ENCODE data around the gene KIRREL1.

Gene KIRREL1

DNA sequence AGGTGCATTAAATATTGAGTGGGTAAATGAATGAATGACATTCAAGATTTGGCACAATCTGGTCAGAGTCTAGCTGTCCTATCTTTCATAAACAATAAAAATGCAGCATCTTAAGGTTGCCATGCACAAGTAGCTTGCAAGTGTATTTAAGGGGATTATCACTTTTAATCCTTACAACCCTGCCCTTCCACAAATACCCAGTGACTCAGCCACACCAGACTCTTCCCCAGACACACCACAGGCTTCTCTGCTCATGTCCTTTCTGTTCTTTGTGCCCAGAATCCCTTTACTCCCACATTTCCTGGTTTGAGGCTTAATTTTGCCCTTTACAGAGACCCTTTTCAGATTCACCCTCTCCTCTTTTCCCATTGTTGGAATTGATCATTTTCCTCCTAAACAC is 59.8 kb downstream of the KIRREL1 start:
- no peak for TF ChIP-seq ARNTL (CRISPR knock-in tag; IDR thresholded peaks at IDR 0.05; ENCODE audit: borderline replicate concordance, low read depth)
- no peak for TF ChIP-seq SNAI2 (CRISPR knock-in tag; IDR thresholded peaks at IDR 0.05)
- TF ChIP-seq, protein P1, sequence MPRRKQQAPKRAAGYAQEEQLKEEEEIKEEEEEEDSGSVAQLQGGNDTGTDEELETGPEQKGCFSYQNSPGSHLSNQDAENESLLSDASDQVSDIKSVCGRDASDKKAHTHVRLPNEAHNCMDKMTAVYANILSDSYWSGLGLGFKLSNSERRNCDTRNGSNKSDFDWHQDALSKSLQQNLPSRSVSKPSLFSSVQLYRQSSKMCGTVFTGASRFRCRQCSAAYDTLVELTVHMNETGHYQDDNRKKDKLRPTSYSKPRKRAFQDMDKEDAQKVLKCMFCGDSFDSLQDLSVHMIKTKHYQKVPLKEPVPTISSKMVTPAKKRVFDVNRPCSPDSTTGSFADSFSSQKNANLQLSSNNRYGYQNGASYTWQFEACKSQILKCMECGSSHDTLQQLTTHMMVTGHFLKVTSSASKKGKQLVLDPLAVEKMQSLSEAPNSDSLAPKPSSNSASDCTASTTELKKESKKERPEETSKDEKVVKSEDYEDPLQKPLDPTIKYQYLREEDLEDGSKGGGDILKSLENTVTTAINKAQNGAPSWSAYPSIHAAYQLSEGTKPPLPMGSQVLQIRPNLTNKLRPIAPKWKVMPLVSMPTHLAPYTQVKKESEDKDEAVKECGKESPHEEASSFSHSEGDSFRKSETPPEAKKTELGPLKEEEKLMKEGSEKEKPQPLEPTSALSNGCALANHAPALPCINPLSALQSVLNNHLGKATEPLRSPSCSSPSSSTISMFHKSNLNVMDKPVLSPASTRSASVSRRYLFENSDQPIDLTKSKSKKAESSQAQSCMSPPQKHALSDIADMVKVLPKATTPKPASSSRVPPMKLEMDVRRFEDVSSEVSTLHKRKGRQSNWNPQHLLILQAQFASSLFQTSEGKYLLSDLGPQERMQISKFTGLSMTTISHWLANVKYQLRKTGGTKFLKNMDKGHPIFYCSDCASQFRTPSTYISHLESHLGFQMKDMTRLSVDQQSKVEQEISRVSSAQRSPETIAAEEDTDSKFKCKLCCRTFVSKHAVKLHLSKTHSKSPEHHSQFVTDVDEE (CRISPR knock-in tag; IDR thresholded peaks at IDR 0.05) = no peak
- TF ChIP-seq CSDC2 (CRISPR knock-in tag; IDR thresholded peaks at IDR 0.05) = no peak
- TF ChIP-seq, protein P2, sequence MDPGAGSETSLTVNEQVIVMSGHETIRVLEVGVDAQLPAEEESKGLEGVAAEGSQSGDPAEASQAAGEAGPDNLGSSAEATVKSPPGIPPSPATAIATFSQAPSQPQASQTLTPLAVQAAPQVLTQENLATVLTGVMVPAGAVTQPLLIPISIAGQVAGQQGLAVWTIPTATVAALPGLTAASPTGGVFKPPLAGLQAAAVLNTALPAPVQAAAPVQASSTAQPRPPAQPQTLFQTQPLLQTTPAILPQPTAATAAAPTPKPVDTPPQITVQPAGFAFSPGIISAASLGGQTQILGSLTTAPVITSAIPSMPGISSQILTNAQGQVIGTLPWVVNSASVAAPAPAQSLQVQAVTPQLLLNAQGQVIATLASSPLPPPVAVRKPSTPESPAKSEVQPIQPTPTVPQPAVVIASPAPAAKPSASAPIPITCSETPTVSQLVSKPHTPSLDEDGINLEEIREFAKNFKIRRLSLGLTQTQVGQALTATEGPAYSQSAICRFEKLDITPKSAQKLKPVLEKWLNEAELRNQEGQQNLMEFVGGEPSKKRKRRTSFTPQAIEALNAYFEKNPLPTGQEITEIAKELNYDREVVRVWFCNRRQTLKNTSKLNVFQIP (CRISPR knock-in tag; IDR thresholded peaks at IDR 0.05; ENCODE audit: borderline replicate concordance, low read depth) = no peak
- TF ChIP-seq GLIS3 (CRISPR knock-in tag; IDR thresholded peaks at IDR 0.05) = no peak
- TF ChIP-seq, protein P3, sequence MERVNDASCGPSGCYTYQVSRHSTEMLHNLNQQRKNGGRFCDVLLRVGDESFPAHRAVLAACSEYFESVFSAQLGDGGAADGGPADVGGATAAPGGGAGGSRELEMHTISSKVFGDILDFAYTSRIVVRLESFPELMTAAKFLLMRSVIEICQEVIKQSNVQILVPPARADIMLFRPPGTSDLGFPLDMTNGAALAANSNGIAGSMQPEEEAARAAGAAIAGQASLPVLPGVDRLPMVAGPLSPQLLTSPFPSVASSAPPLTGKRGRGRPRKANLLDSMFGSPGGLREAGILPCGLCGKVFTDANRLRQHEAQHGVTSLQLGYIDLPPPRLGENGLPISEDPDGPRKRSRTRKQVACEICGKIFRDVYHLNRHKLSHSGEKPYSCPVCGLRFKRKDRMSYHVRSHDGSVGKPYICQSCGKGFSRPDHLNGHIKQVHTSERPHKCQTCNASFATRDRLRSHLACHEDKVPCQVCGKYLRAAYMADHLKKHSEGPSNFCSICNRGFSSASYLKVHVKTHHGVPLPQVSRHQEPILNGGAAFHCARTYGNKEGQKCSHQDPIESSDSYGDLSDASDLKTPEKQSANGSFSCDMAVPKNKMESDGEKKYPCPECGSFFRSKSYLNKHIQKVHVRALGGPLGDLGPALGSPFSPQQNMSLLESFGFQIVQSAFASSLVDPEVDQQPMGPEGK (CRISPR knock-in tag; IDR thresholded peaks at IDR 0.05; ENCODE audit: borderline replicate concordance) = no peak
- no peak for TF ChIP-seq TCF4 (CRISPR knock-in tag; IDR thresholded peaks at IDR 0.05; ENCODE audit: borderline replicate concordance)
- no peak for TF ChIP-seq ZFP30 (CRISPR knock-in tag; IDR thresholded peaks at IDR 0.05)
- TF ChIP-seq OSR1 (CRISPR knock-in tag; IDR thresholded peaks at IDR 0.05) = no peak
- TF ChIP-seq ISL1 (CRISPR knock-in tag; IDR thresholded peaks at IDR 0.05) = no peak
- TF ChIP-seq, protein P4, sequence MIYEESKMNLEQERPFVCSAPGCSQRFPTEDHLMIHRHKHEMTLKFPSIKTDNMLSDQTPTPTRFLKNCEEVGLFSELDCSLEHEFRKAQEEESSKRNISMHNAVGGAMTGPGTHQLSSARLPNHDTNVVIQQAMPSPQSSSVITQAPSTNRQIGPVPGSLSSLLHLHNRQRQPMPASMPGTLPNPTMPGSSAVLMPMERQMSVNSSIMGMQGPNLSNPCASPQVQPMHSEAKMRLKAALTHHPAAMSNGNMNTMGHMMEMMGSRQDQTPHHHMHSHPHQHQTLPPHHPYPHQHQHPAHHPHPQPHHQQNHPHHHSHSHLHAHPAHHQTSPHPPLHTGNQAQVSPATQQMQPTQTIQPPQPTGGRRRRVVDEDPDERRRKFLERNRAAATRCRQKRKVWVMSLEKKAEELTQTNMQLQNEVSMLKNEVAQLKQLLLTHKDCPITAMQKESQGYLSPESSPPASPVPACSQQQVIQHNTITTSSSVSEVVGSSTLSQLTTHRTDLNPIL (CRISPR knock-in tag; IDR thresholded peaks at IDR 0.05; ENCODE audit: low read depth) = no peak
- TF ChIP-seq ZC3H10 (CRISPR knock-in tag; IDR thresholded peaks at IDR 0.05) = no peak
- TF ChIP-seq ZNF565 (CRISPR knock-in tag; conservative IDR thresholded peaks at IDR 0.05; ENCODE audit: low read depth) = no peak
- no peak for TF ChIP-seq ZFP3 (CRISPR knock-in tag; IDR thresholded peaks at IDR 0.05)
- TF ChIP-seq, protein P5, sequence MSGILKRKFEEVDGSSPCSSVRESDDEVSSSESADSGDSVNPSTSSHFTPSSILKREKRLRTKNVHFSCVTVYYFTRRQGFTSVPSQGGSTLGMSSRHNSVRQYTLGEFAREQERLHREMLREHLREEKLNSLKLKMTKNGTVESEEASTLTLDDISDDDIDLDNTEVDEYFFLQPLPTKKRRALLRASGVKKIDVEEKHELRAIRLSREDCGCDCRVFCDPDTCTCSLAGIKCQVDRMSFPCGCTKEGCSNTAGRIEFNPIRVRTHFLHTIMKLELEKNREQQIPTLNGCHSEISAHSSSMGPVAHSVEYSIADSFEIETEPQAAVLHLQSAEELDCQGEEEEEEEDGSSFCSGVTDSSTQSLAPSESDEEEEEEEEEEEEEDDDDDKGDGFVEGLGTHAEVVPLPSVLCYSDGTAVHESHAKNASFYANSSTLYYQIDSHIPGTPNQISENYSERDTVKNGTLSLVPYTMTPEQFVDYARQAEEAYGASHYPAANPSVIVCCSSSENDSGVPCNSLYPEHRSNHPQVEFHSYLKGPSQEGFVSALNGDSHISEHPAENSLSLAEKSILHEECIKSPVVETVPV (CRISPR knock-in tag; IDR thresholded peaks at IDR 0.05) = no peak
- no peak for TF ChIP-seq ZNF8 (CRISPR knock-in tag; IDR thresholded peaks at IDR 0.05)
- ATAC-seq = peak; percentile 34; the same call in 2 of the 3 replicates

DNA sequence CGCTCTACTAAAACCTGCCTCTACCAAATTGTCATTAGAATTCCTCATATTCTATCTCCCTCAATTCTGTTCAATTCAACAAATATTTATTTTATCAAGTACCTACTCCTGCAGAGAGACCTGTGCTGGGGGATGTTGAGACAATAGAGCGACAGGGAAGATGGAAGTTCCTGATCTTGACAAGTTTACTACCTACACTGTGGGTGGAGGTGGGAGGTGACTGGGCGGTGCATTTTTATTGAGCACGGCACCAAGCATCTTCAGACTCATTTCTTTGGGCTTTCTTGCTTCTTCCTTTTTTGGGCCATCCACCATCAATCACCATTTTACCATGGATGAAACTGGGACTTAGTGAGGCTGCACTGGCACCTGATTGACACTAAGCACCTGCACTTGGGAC is 61.3 kb downstream of the KIRREL1 start:
- TF ChIP-seq GLIS3 (CRISPR knock-in tag; IDR thresholded peaks at IDR 0.05) (no peak), OSR1 (CRISPR knock-in tag; IDR thresholded peaks at IDR 0.05) (no peak), ZFP30 (CRISPR knock-in tag; IDR thresholded peaks at IDR 0.05) (no peak), SNAI2 (CRISPR knock-in tag; IDR thresholded peaks at IDR 0.05) (no peak), ZNF70 (CRISPR knock-in tag; IDR thresholded peaks at IDR 0.05) (no peak)
- TF ChIP-seq, protein P3 (CRISPR knock-in tag; IDR thresholded peaks at IDR 0.05; ENCODE audit: borderline replicate concordance) = no peak
- no peak for ATAC-seq

DNA sequence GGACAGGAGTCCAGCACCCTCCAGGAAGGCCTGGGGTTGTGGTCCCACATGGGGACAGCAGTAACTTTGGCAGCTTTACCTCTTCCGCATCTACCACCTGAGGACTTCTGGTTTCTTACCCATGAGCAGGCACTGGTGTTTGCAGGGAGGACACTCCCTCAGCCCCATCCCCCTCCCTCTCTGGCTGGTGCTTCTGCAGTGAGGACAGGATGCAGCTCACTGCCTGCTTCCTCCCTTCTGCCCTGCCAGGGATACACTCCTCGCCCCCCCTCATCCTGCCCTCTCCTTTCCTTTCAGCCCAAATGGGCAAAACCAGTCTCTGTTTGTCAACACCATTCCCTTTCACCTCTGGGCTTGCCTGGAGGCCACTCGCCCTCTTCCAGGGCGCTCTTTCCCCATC is 62.4 kb downstream of the KIRREL1 start:
- peak; percentile 45; the same call in 2 of the 3 replicates for ATAC-seq
- TF ChIP-seq ZFP30 (CRISPR knock-in tag; IDR thresholded peaks at IDR 0.05) (no peak), ZNF70 (CRISPR knock-in tag; IDR thresholded peaks at IDR 0.05) (no peak), ZNF565 (CRISPR knock-in tag; conservative IDR thresholded peaks at IDR 0.05; ENCODE audit: low read depth) (no peak), ZNF8 (CRISPR knock-in tag; IDR thresholded peaks at IDR 0.05) (no peak), ZC3H10 (CRISPR knock-in tag; IDR thresholded peaks at IDR 0.05) (no peak)
- TF ChIP-seq, protein P1 (CRISPR knock-in tag; IDR thresholded peaks at IDR 0.05) = no peak
- TF ChIP-seq, protein P3 (CRISPR knock-in tag; IDR thresholded peaks at IDR 0.05; ENCODE audit: borderline replicate concordance) = no peak
- TF ChIP-seq, protein P4 (CRISPR knock-in tag; IDR thresholded peaks at IDR 0.05; ENCODE audit: low read depth) = no peak
